Measurements from ENCODE around the gene RTTN. TPM values are rescaled to one million over a fixed set of nuclear protein-coding genes. Genes with fewer than 3 reads are reported as not detected.

RTTN gene
- polyA plus RNA-seq, 2 of the 4 experiments (the other 2 are of a cell fraction), result 8.4 to 24.6 TPM

DNA sequence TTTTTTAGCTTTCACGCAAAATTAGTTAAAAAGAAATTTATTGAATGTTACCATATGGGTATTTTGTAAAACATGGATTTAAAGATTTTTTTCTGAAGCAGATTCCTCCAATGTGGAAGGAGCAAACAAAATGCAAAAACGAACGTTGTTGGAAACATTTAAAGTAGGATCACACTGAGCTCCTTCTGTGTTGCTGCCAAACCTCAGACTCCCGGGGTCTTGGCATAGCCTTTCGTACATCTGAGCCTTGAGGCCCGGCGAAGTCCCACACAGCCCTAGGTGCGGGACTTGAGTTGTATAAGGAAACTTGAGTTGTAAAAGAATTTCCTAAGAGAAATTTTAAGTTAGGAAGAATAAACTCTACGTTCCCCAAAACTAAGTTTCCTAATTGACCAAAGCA is 205.8 kb downstream of the RTTN start:
- TF ChIP-seq ZSCAN20 (CRISPR knock-in tag; IDR thresholded peaks at IDR 0.05) (no peak), RNF2 (IDR thresholded peaks at IDR 0.05; ENCODE audit: borderline replicate concordance, low read depth) (no peak), SMC3 (IDR thresholded peaks at IDR 0.05) (no peak), FOSL2 (IDR thresholded peaks at IDR 0.05) (no peak), FOSL2 (CRISPR knock-in tag; IDR thresholded peaks at IDR 0.05) (no peak), HOXB13 (CRISPR knock-in tag; IDR thresholded peaks at IDR 0.05; ENCODE audit: low read depth) (no peak), MAZ (IDR thresholded peaks at IDR 0.05; ENCODE audit: borderline replicate concordance, low read depth, low read length) (no peak), RARB (CRISPR knock-in tag; IDR thresholded peaks at IDR 0.05) (no peak), ZNF302 (CRISPR knock-in tag; IDR thresholded peaks at IDR 0.05) (no peak), TFCP2L1 (CRISPR knock-in tag; IDR thresholded peaks at IDR 0.05) (no peak)
- TF ChIP-seq, protein P1, sequence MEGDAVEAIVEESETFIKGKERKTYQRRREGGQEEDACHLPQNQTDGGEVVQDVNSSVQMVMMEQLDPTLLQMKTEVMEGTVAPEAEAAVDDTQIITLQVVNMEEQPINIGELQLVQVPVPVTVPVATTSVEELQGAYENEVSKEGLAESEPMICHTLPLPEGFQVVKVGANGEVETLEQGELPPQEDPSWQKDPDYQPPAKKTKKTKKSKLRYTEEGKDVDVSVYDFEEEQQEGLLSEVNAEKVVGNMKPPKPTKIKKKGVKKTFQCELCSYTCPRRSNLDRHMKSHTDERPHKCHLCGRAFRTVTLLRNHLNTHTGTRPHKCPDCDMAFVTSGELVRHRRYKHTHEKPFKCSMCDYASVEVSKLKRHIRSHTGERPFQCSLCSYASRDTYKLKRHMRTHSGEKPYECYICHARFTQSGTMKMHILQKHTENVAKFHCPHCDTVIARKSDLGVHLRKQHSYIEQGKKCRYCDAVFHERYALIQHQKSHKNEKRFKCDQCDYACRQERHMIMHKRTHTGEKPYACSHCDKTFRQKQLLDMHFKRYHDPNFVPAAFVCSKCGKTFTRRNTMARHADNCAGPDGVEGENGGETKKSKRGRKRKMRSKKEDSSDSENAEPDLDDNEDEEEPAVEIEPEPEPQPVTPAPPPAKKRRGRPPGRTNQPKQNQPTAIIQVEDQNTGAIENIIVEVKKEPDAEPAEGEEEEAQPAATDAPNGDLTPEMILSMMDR (IDR thresholded peaks at IDR 0.05), result no peak
- TF ChIP-seq, protein P2, sequence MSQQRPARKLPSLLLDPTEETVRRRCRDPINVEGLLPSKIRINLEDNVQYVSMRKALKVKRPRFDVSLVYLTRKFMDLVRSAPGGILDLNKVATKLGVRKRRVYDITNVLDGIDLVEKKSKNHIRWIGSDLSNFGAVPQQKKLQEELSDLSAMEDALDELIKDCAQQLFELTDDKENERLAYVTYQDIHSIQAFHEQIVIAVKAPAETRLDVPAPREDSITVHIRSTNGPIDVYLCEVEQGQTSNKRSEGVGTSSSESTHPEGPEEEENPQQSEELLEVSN (IDR thresholded peaks at IDR 0.05; ENCODE audit: borderline replicate concordance, low read depth), result no peak
- WGBS (ENCODE audit: missing lambda C conversion rate), result 72% methylated on average over 9 of the region's 9 CpGs
- Histone ChIP-seq H3K27ac (no peak overlapping the region), H3K4me1 (peaks cover 3% of the 10 kb centered on the region; the same call in 1 of the 3 replicates), H3K9me3 (no peaks in the 10 kb centered on the region), H3K4me2 (no peak overlapping the region), H3K4me3 (no peak overlapping the region)
- no peak for DNase-seq (ENCODE audit: low read depth in 1 of 2, low spot score in 1 of 2)
- no peak for FAIRE-seq
- ChIA-PET POLR2A (no interaction called here), CTCF (no interaction called here)
- ATAC-seq, result no peak

DNA sequence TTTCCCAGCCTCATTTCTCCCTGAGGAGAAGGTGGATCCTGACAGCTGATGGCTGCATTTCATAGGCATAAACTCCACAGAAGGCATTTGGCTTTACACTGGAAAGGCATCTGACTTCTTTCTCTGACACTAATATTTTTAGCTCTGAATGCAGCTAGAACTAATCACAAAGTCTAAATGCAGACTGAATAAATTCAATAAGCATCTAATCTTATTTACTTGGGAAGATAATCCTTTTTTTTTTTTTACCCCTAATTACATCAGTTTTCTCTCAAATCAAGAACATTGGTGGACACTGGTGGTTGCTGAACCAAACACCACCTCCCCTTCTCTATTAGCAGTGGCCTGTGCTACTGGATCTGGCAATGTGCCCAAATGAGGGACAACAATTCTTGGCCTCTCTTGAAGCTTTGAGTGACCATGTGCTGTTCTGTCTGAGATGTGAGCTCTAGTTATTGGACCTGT is 206.9 kb downstream of the RTTN start:
- DNase-seq (ENCODE audit: low read depth in 1 of 2, low spot score in 1 of 2) (no peak), FAIRE-seq (no peak), ATAC-seq (no peak)
- ChIA-PET CTCF (interaction anchor here (0.6 to 0.7 kb wide), 2 partner anchors 43 to 1193 kb away, joined by 3 to 5 read pairs; no protein-coding TSS in a partner anchor), POLR2A (interaction anchor here (0.7 kb wide), 1 partner anchor 29 kb away, joined by 3 read pairs; no protein-coding TSS in a partner anchor)
- Histone ChIP-seq H3K27ac (no peak overlapping the region), H3K9me3 (no peaks in the 10 kb centered on the region), H3K4me3 (no peak overlapping the region), H3K4me1 (peaks cover 3% of the 10 kb centered on the region; the same call in 1 of the 3 replicates), H3K4me2 (no peak overlapping the region)
- TF ChIP-seq SREBF2 (IDR thresholded peaks at IDR 0.05) (no peak), RNF2 (IDR thresholded peaks at IDR 0.05; ENCODE audit: borderline replicate concordance, low read depth) (no peak), HOXB13 (CRISPR knock-in tag; IDR thresholded peaks at IDR 0.05; ENCODE audit: low read depth) (no peak), ZSCAN20 (CRISPR knock-in tag; IDR thresholded peaks at IDR 0.05) (no peak), CBX2 (IDR thresholded peaks at IDR 0.05; ENCODE audit: borderline replicate concordance, low read depth) (no peak), HOXA7 (CRISPR knock-in tag; IDR thresholded peaks at IDR 0.05) (no peak), PHF8 (IDR thresholded peaks at IDR 0.05; ENCODE audit: borderline replicate concordance, low read depth) (no peak), BHLHE40 (IDR thresholded peaks at IDR 0.05; ENCODE audit: low read depth, low read length) (no peak), CHD2 (IDR thresholded peaks at IDR 0.05; ENCODE audit: low read length, partially characterized antibody) (no peak), KDM5A (IDR thresholded peaks at IDR 0.05) (no peak), SMC3 (IDR thresholded peaks at IDR 0.05) (no peak)
- TF ChIP-seq, protein P1 (IDR thresholded peaks at IDR 0.05), result no peak
- TF ChIP-seq, protein P3, sequence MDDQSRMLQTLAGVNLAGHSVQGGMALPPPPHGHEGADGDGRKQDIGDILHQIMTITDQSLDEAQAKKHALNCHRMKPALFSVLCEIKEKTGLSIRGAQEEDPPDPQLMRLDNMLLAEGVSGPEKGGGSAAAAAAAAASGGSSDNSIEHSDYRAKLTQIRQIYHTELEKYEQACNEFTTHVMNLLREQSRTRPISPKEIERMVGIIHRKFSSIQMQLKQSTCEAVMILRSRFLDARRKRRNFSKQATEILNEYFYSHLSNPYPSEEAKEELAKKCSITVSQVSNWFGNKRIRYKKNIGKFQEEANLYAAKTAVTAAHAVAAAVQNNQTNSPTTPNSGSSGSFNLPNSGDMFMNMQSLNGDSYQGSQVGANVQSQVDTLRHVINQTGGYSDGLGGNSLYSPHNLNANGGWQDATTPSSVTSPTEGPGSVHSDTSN (IDR thresholded peaks at IDR 0.05), result no peak
- TF ChIP-seq, protein P4, sequence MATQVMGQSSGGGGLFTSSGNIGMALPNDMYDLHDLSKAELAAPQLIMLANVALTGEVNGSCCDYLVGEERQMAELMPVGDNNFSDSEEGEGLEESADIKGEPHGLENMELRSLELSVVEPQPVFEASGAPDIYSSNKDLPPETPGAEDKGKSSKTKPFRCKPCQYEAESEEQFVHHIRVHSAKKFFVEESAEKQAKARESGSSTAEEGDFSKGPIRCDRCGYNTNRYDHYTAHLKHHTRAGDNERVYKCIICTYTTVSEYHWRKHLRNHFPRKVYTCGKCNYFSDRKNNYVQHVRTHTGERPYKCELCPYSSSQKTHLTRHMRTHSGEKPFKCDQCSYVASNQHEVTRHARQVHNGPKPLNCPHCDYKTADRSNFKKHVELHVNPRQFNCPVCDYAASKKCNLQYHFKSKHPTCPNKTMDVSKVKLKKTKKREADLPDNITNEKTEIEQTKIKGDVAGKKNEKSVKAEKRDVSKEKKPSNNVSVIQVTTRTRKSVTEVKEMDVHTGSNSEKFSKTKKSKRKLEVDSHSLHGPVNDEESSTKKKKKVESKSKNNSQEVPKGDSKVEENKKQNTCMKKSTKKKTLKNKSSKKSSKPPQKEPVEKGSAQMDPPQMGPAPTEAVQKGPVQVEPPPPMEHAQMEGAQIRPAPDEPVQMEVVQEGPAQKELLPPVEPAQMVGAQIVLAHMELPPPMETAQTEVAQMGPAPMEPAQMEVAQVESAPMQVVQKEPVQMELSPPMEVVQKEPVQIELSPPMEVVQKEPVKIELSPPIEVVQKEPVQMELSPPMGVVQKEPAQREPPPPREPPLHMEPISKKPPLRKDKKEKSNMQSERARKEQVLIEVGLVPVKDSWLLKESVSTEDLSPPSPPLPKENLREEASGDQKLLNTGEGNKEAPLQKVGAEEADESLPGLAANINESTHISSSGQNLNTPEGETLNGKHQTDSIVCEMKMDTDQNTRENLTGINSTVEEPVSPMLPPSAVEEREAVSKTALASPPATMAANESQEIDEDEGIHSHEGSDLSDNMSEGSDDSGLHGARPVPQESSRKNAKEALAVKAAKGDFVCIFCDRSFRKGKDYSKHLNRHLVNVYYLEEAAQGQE (IDR thresholded peaks at IDR 0.05), result no peak
- TF ChIP-seq, protein P5, sequence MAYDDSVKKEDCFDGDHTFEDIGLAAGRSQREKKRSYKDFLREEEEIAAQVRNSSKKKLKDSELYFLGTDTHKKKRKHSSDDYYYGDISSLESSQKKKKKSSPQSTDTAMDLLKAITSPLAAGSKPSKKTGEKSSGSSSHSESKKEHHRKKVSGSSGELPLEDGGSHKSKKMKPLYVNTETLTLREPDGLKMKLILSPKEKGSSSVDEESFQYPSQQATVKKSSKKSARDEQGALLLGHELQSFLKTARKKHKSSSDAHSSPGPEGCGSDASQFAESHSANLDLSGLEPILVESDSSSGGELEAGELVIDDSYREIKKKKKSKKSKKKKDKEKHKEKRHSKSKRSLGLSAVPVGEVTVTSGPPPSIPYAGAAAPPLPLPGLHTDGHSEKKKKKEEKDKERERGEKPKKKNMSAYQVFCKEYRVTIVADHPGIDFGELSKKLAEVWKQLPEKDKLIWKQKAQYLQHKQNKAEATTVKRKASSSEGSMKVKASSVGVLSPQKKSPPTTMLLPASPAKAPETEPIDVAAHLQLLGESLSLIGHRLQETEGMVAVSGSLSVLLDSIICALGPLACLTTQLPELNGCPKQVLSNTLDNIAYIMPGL (CRISPR knock-in tag; IDR thresholded peaks at IDR 0.05; ENCODE audit: borderline replicate concordance), result no peak

All from A549 (cell line).